Fibroblast of lung (primary cell): ENCODE results near the gene ACADM.

Source experiments
- EZH2 ChIP-seq: IDR thresholded peaks from 2 replicates; pipeline ENCODE4 v1.5.1; 2012; ENCODE audit warnings: low read length, control low read depth, mild to moderate bottlenecking; ENCODE audit errors: missing control alignments
- TF ChIP-seq, protein P1 (sequence below), 2 donors: IDR thresholded peaks in 1 of 2; conservative IDR thresholded peaks in 1 of 2; 1 replicate in 1 of 2; 2 replicates in 1 of 2; pipeline ENCODE4 v1.5.1; 2011 to 2012; ENCODE audit warnings: low read length in 2 of 2, control low read depth in 1 of 2, inconsistent platforms in 1 of 2, low read depth in 1 of 2, mild to moderate bottlenecking in 1 of 2

DNA sequence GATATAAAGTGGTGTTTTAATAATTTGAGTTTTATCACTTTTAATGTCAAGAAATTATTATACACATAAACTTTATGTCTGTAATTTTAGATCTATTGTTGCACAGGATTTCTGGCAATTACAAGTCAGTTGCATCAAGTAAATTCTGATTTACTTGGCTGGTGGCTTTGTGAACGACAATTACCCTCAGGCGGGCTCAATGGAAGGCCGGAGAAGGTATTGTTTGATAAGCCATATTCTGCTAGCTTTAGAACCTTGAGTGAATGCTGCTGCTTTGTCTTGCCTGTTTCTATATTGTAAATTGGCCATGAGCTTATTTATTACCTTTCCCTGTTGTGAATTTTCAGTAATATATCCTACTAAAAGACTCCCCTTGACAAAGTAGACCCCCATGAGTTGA, 67.6 kb downstream of the ACADM start:
- TF ChIP-seq, protein P1, sequence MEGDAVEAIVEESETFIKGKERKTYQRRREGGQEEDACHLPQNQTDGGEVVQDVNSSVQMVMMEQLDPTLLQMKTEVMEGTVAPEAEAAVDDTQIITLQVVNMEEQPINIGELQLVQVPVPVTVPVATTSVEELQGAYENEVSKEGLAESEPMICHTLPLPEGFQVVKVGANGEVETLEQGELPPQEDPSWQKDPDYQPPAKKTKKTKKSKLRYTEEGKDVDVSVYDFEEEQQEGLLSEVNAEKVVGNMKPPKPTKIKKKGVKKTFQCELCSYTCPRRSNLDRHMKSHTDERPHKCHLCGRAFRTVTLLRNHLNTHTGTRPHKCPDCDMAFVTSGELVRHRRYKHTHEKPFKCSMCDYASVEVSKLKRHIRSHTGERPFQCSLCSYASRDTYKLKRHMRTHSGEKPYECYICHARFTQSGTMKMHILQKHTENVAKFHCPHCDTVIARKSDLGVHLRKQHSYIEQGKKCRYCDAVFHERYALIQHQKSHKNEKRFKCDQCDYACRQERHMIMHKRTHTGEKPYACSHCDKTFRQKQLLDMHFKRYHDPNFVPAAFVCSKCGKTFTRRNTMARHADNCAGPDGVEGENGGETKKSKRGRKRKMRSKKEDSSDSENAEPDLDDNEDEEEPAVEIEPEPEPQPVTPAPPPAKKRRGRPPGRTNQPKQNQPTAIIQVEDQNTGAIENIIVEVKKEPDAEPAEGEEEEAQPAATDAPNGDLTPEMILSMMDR (conservative IDR thresholded peaks at IDR 0.05 in 1 of 2, IDR thresholded peaks at IDR 0.05 in 1 of 2; ENCODE audit: low read depth in 1 of 2, low read length in 2 of 2): no peak
- no peak for TF ChIP-seq EZH2
